Measurements from ENCODE around the gene PRAC1. TPM values are rescaled to one million over a fixed set of nuclear protein-coding genes. Genes with fewer than 3 reads are reported as not detected.

PRAC1 gene
- total and polyA plus RNA-seq, 2 donors (not counting 1 experiment from before 2014, with no cell fraction given), result not detected

DNA sequence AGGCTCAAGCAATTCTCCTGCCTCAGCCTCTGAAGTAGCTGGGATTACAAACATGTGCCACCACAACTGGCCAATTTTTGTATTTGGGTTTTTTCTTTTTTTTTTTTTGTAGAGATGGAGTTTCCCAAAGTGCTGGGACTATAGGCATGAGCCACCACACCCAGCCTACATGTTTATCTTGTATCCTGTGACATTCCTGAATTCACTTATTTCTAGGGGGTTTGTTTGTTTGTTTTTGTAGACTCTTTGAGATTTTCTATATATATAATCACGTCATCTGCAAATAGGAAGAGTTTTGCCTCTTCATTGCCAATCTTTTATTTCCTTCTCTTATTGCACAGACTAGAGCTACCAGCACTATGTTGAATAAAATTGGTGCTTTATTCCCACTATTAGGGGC lies 29.1 kb downstream of the PRAC1 start:
- Mint-ChIP-seq H3K9me3 (ENCODE audit: insufficient read depth) (peaks cover 6% of the 10 kb centered on the region), H3K4me3 (no peak overlapping the region), H3K4me1 (no peaks in the 10 kb centered on the region), H3K27ac (no peak overlapping the region), H3K27me3 (peaks cover 37% of the 10 kb centered on the region)
- Histone ChIP-seq H3K9me3 (ENCODE audit: control extremely low read depth in 1 of 3, control insufficient read depth in 2 of 3, insufficient read depth in 1 of 3, low read length in 2 of 3) (peaks cover 0 to 7% (median 5%) of the 10 kb centered on the region in 3 donors), H3K27me3 (replicated peaks in 1 of 4; ENCODE audit: control extremely low read depth in 1 of 4, control insufficient read depth in 3 of 4, insufficient read depth in 4 of 4, low read length in 3 of 4) (peaks cover 0 to 13% (median 9%) of the 10 kb centered on the region in 4 experiments), H4K20me1 (ENCODE audit: control insufficient read depth, insufficient read depth, low read length, poor library complexity, severe bottlenecking) (no peaks in the 10 kb centered on the region), H3K9ac (ENCODE audit: low read length) (no peak overlapping the region), H2AFZ (ENCODE audit: insufficient read depth, low read depth, low read length, poor library complexity, severe bottlenecking) (no peak overlapping the region), H3K4me3 (ENCODE audit: control extremely low read depth in 1 of 5, extremely low read depth in 1 of 5, insufficient read depth in 1 of 5, low read depth in 2 of 5, low read length in 4 of 5) (no peak overlapping the region), H3K36me3 (replicated peaks in 1 of 2; ENCODE audit: control extremely low read depth in 1 of 2, control insufficient read depth in 1 of 2, extremely low read depth in 1 of 2, insufficient read depth in 2 of 2, low read length in 1 of 2) (no peaks in the 10 kb centered on the region), H3K4me2 (replicated peaks; ENCODE audit: low read depth, low read length, poor library complexity, severe bottlenecking) (no peak overlapping the region), H3K4me1 (ENCODE audit: control insufficient read depth in 2 of 2, insufficient read depth in 2 of 2, low read length in 2 of 2) (no peaks in the 10 kb centered on the region), H3K79me2 (ENCODE audit: control insufficient read depth, insufficient read depth, low read length) (no peaks in the 10 kb centered on the region), H3K27ac (ENCODE audit: low read length in 2 of 2) (no peak overlapping the region)
- ChIA-PET POLR2A (no interaction called here), CTCF (interaction anchor here (1.0 kb wide), 1 partner anchor 15 kb away, joined by 7 read pairs; no protein-coding TSS in a partner anchor)
- ATAC-seq (ENCODE audit: low read depth) (no peak), DNase-seq (no peak)
- WGBS (ENCODE audit: insufficient coverage), result no CpG with 5 or more reads among the region's 1 CpG
- intact Hi-C loops (cut with micrococcal nuclease), result no loop called here
- TF ChIP-seq, protein P1, sequence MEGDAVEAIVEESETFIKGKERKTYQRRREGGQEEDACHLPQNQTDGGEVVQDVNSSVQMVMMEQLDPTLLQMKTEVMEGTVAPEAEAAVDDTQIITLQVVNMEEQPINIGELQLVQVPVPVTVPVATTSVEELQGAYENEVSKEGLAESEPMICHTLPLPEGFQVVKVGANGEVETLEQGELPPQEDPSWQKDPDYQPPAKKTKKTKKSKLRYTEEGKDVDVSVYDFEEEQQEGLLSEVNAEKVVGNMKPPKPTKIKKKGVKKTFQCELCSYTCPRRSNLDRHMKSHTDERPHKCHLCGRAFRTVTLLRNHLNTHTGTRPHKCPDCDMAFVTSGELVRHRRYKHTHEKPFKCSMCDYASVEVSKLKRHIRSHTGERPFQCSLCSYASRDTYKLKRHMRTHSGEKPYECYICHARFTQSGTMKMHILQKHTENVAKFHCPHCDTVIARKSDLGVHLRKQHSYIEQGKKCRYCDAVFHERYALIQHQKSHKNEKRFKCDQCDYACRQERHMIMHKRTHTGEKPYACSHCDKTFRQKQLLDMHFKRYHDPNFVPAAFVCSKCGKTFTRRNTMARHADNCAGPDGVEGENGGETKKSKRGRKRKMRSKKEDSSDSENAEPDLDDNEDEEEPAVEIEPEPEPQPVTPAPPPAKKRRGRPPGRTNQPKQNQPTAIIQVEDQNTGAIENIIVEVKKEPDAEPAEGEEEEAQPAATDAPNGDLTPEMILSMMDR (IDR thresholded peaks at IDR 0.05), result no peak
- TF ChIP-seq EZH2 (IDR thresholded peaks at IDR 0.05; ENCODE audit: borderline replicate concordance, insufficient read depth, low read depth, low read length, poor library complexity, severe bottlenecking), result no peak

DNA sequence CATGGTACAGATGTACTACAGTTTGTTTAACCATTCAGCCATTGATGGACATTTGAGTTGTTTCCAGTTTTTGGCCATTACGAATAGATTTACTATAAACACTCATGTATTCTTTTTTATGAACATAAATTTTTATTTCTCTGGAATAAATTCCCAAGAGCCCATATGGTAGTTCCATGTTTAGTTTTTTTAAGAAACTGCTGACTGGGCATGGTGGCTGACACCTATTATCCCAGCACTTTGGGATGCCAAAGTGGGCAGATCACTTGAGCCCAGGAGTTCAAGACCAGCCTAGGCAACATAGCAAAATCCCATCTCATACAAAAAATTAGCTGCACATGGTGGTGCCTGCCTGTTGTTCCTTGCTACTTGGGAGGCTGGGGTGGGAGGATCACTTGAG lies 30.3 kb downstream of the PRAC1 start:
- H3K9me3 Mint-ChIP-seq (ENCODE audit: insufficient read depth), result peaks cover 6% of the 10 kb centered on the region
- CTCF ChIA-PET, result no interaction called here

More for the DNA sequence above, 30.3 kb downstream of the PRAC1 start:
- no peaks in the 10 kb centered on the region for H3K4me1 ChIP-seq (ENCODE audit: control insufficient read depth in 2 of 2, insufficient read depth in 2 of 2, low read length in 2 of 2)
- H3K36me3 ChIP-seq (replicated peaks in 1 of 2; ENCODE audit: control extremely low read depth in 1 of 2, control insufficient read depth in 1 of 2, extremely low read depth in 1 of 2, insufficient read depth in 2 of 2, low read length in 1 of 2), result no peaks in the 10 kb centered on the region
- WGBS (ENCODE audit: insufficient coverage), result no CpG with 5 or more reads among the region's 1 CpG
- H3K79me2 ChIP-seq (ENCODE audit: control insufficient read depth, insufficient read depth, low read length), result no peaks in the 10 kb centered on the region
- DNase-seq (no peak), ATAC-seq (ENCODE audit: low read depth) (no peak)
- peaks cover 0 to 11% (median 6%) of the 10 kb centered on the region in 4 experiments for H3K27me3 ChIP-seq (replicated peaks in 1 of 4; ENCODE audit: control extremely low read depth in 1 of 4, control insufficient read depth in 3 of 4, insufficient read depth in 4 of 4, low read length in 3 of 4)
- H3K9ac ChIP-seq (ENCODE audit: low read length), result no peak overlapping the region
- no peak overlapping the region for H3K4me2 ChIP-seq (replicated peaks; ENCODE audit: low read depth, low read length, poor library complexity, severe bottlenecking)
- H2AFZ ChIP-seq (ENCODE audit: insufficient read depth, low read depth, low read length, poor library complexity, severe bottlenecking), result no peak overlapping the region
- H3K27ac ChIP-seq (ENCODE audit: low read length in 2 of 2), result no peak overlapping the region
- H3K27ac Mint-ChIP-seq, result no peak overlapping the region
- H3K4me1 Mint-ChIP-seq, result no peaks in the 10 kb centered on the region
- TF ChIP-seq, protein P1 (IDR thresholded peaks at IDR 0.05), result no peak
- TF ChIP-seq EZH2 (IDR thresholded peaks at IDR 0.05; ENCODE audit: borderline replicate concordance, insufficient read depth, low read depth, low read length, poor library complexity, severe bottlenecking), result no peak
- intact Hi-C loops (cut with micrococcal nuclease), result no loop called here
- POLR2A ChIA-PET, result no interaction called here
- H4K20me1 ChIP-seq (ENCODE audit: control insufficient read depth, insufficient read depth, low read length, poor library complexity, severe bottlenecking), result no peaks in the 10 kb centered on the region
- peaks cover 29% of the 10 kb centered on the region for H3K27me3 Mint-ChIP-seq
- peaks cover 0 to 7% (median 5%) of the 10 kb centered on the region in 3 donors for H3K9me3 ChIP-seq (ENCODE audit: control extremely low read depth in 1 of 3, control insufficient read depth in 2 of 3, insufficient read depth in 1 of 3, low read length in 2 of 3)
- H3K4me3 ChIP-seq (ENCODE audit: control extremely low read depth in 1 of 5, extremely low read depth in 1 of 5, insufficient read depth in 1 of 5, low read depth in 2 of 5, low read length in 4 of 5), result no peak overlapping the region
- no peak overlapping the region for H3K4me3 Mint-ChIP-seq
